T-helper 22 cell (primary cell): ENCODE measurements around the gene ANKRD24.
"Not testable (repeated sequence)": the region's sequence is repeated elsewhere in the genome, so short reads cannot be mapped to it uniquely, and the experiment has no call there.

Experiments
- DNase-seq: peaks from one replicate; pipeline ENCODE4 v3.0.0-alpha.2; 2020; ENCODE audit warnings: low read depth

Gene ANKRD24

GRCh38 chr19:4173479-4174212 lies 8.8 kb upstream of the ANKRD24 start:
- DNase-seq = no peak

GRCh38 chr19:4174213-4174894 lies 8.1 kb upstream of the ANKRD24 start:
- no peak for DNase-seq

- no peak for DNase-seq
Measured at GRCh38 chr19:4174895-4175668, 7.4 kb upstream of the ANKRD24 start.

GRCh38 chr19:4175669-4175931 lies 6.9 kb upstream of the ANKRD24 start:
- no peak for DNase-seq

- no peak for DNase-seq
Measured at GRCh38 chr19:4177146-4177545, 5.3 kb upstream of the ANKRD24 start.

- DNase-seq = no peak
Measured at GRCh38 chr19:4178990-4179389, 3.5 kb upstream of the ANKRD24 start.

- no peak for DNase-seq
Measured at GRCh38 chr19:4181053-4181508, 1.4 kb upstream of the ANKRD24 start.

GRCh38 chr19:4183967-4184717 lies 1.7 kb downstream of the ANKRD24 start:
- no peak for DNase-seq

- DNase-seq = no peak
Measured at GRCh38 chr19:4184718-4185352, 2.3 kb downstream of the ANKRD24 start.

GRCh38 chr19:4185413-4186086 lies 3.1 kb downstream of the ANKRD24 start:
- DNase-seq = no peak

- peak; percentile 26 for DNase-seq
Measured at GRCh38 chr19:4186087-4186993, 3.9 kb downstream of the ANKRD24 start.

GRCh38 chr19:4187313-4188122 lies 5.0 kb downstream of the ANKRD24 start:
- DNase-seq = no peak

GRCh38 chr19:4189641-4190040 lies 7.2 kb downstream of the ANKRD24 start:
- no peak for DNase-seq

GRCh38 chr19:4192537-4192936 lies 10.0 kb downstream of the ANKRD24 start:
- not testable (repeated sequence) for DNase-seq

GRCh38 chr19:4194353-4194752 lies 11.9 kb downstream of the ANKRD24 start:
- no peak for DNase-seq

- DNase-seq = no peak
Measured at GRCh38 chr19:4196009-4196408, 13.5 kb downstream of the ANKRD24 start.

- DNase-seq = no peak
Measured at GRCh38 chr19:4196587-4197148, 14.2 kb downstream of the ANKRD24 start.

- DNase-seq = no peak
Measured at GRCh38 chr19:4197228-4197624, 14.7 kb downstream of the ANKRD24 start.
